ENCODE data around the gene PLEKHA4. TPM values are rescaled to one million over a fixed set of nuclear protein-coding genes. Genes with fewer than 3 reads are reported as not detected.
"Not testable (repeated sequence)": the region's sequence is repeated elsewhere in the genome, so short reads cannot be mapped to it uniquely, and the experiment has no call there.

Gene PLEKHA4
- total RNA-seq, 2 donors from 2014 or later = 6.5 to 21.1 TPM

DNA sequence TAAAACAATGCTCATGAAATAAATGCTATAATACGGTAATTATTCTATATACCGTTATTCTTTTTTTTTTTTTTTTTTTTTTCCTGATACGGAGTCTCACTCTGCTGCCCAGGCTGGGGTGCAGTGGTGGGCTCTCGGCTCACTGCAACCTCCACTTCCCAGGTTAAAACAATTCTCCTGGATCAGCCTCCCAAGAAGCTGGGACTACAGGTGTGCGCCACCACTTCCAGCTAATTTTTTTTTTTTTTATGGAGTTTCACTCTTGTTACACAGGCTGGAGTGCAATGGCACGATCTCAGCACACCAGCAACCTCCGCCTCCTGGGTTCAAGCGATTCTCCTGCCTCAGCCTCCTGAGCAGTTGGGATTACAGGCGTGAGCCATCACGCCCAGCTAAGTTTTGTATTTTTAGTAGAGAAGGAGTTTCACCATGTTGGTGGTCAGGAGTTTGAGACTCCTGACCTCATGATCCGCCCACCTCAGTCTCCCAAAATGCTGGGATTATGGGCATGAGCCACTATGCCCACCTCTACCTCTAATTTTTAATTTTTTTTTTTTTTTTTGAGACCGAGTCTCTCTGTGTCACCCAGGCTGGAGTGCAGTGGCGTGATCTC is 10.7 kb upstream of the PLEKHA4 start:
- TF ChIP-seq POLR2A (IDR thresholded peaks at IDR 0.05) = no peak
- TF ChIP-seq, protein P1, sequence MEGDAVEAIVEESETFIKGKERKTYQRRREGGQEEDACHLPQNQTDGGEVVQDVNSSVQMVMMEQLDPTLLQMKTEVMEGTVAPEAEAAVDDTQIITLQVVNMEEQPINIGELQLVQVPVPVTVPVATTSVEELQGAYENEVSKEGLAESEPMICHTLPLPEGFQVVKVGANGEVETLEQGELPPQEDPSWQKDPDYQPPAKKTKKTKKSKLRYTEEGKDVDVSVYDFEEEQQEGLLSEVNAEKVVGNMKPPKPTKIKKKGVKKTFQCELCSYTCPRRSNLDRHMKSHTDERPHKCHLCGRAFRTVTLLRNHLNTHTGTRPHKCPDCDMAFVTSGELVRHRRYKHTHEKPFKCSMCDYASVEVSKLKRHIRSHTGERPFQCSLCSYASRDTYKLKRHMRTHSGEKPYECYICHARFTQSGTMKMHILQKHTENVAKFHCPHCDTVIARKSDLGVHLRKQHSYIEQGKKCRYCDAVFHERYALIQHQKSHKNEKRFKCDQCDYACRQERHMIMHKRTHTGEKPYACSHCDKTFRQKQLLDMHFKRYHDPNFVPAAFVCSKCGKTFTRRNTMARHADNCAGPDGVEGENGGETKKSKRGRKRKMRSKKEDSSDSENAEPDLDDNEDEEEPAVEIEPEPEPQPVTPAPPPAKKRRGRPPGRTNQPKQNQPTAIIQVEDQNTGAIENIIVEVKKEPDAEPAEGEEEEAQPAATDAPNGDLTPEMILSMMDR (IDR thresholded peaks at IDR 0.05) = no peak
- 87 to 91% methylated on average over 13 of the region's 13 CpGs for WGBS, 2 donors
- H3K36me3 ChIP-seq (replicated peaks in 1 of 2; ENCODE audit: insufficient read depth in 1 of 2, low read depth in 2 of 2) = peaks cover 0 to 4% of the 10 kb centered on the region in 2 donors
- intact Hi-C loops (cut with DNase I) = no loop called here
- H3K4me3 ChIP-seq = no peak overlapping the region
- H3K9me3 ChIP-seq = no peaks in the 10 kb centered on the region
- no peak for DNase-seq
- ATAC-seq = no peak
- H3K27me3 ChIP-seq = no peaks in the 10 kb centered on the region
- peaks cover 25% of the 10 kb centered on the region for H3K4me1 ChIP-seq
- H3K27ac ChIP-seq = no peak overlapping the region

DNA sequence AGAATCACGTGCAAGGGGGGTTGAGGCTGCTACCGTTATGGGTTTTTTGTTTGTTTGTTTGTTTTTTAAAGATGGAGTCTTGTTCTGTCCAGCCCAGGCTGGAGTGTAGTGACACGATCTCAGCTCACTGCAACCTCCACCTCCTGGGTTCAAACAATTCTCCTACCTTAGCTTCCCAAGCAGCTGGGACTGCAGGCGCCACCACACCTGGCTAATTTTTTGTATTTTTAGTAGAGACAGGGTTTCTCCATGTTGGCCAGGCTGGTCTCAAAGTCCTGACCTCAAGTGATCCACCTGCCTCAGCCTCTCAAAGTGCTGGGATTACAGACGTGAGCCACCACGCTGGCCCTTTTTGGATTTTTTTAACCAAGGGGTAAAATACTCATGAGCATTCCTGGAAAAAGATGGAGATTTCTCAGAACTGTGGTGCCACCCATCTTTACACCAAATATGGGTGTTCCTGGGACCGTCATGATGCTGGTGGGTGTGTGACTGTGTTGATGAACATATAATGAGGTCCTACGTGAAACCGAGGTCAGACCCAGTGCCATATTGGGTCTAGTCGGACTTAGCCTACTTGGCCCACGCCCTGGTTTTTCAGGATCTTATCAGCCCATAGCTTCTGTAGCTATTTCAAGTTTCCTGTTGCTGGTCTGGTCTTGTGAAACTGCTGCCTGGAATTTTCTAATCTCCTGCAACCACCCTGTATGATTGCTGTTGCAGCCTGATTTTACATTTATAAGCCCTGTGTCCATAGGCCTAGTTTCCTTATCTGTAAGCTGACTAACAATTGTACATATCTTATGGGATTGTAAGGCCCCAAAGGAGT is 10.0 kb upstream of the PLEKHA4 start:
- peaks cover 0 to 4% of the 10 kb centered on the region in 2 donors for H3K36me3 ChIP-seq (replicated peaks in 1 of 2; ENCODE audit: insufficient read depth in 1 of 2, low read depth in 2 of 2)
- TF ChIP-seq POLR2A (IDR thresholded peaks at IDR 0.05) = peak in 1 of 3 donors; percentile 12
- TF ChIP-seq, protein P1 (IDR thresholded peaks at IDR 0.05) = no peak
- DNase-seq (no peak), ATAC-seq (no peak)
- no peaks in the 10 kb centered on the region for H3K9me3 ChIP-seq
- H3K4me3 ChIP-seq = no peak overlapping the region
- intact Hi-C loops (cut with DNase I) = no loop called here
- peak overlapping the region in 1 of 4 donors; percentile 9 for H3K27ac ChIP-seq
- H3K4me1 ChIP-seq = peaks cover 32% of the 10 kb centered on the region
- 76 to 79% methylated on average over 10 to 11 of the region's 11 CpGs for WGBS, 2 donors
- no peaks in the 10 kb centered on the region for H3K27me3 ChIP-seq

DNA sequence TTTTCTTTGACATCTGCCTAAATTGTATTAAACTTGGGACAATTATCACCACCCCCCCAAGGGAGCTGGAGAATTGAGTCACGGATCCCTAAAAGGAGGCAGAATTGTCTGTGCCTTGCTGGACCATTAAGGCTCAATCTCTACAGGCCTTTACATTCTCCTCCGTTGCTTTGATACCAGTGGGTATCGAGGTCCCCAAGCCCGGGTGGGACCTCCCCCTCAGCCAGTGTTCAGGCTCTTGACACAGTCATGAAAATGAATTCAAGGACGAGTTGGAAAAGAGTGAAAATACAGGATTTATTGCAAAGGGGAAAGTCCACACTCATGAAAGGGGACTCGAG is 9.4 kb upstream of the PLEKHA4 start:
- peaks cover 36% of the 10 kb centered on the region for H3K4me1 ChIP-seq
- no peaks in the 10 kb centered on the region for H3K27me3 ChIP-seq
- H3K9me3 ChIP-seq = no peaks in the 10 kb centered on the region
- TF ChIP-seq POLR2A (IDR thresholded peaks at IDR 0.05) = no peak
- intact Hi-C loops (cut with DNase I) = no loop called here
- H3K36me3 ChIP-seq (replicated peaks in 1 of 2; ENCODE audit: insufficient read depth in 1 of 2, low read depth in 2 of 2) = peaks cover 0 to 4% of the 10 kb centered on the region in 2 donors
- no peak overlapping the region for H3K27ac ChIP-seq
- no peak for ATAC-seq
- H3K4me3 ChIP-seq = no peak overlapping the region
- 78 to 86% methylated on average over 6 of the region's 6 CpGs for WGBS, 2 donors
- no peak for DNase-seq

DNA sequence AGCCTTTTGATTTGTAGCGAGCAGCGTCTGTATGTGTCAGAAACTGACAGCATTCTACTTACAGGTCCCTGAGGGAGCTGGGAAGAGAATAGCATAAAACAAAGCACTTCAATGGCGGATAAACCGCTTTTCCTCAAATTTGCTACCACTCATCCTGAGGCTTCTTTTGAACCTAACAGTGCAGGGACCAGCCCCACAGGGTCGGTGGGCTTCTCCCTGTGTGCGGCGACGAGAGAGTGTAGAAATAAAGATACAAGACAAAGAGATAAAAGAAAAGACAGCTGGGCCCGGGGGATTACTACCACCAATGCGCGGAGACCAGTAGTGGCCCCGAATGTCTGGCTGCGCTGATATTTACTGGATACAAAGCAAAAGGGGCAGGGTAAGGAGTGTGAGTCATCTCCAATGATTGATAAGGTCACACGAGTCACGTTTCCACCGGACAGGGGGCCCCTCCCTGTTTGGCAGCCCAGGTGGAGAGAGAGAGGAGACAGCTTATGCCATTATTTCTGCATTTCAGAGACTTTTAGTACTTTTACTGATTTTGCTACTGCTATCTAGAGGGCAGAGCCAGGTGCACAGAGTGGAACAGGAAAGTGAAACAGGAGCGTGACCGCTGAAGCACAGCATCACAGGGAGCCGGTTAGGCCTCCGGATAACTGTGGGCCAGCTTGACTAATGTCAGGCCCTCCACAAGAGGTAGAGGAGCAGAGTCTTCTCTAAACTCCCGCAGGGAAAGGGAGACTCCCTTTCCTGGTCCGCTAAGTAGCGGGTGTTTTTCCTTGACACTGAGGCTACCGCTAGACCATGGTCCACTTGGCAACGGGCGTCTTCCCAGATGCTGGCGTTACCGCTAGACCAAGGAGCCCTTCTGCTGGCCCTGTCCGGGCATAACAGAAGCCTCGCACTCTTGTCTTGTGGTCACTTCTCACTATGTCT is 7.9 kb upstream of the PLEKHA4 start:
- peak in 3 of 4 donors; percentile 49 to 60 (median 50) for DNase-seq
- peak in 1 of 3 donors; percentile 18 for TF ChIP-seq POLR2A (IDR thresholded peaks at IDR 0.05)
- Histone ChIP-seq H3K4me1 (peaks cover 36% of the 10 kb centered on the region), H3K27ac (peak overlapping the region in 2 of 4 donors; percentile 57 to 96)
- H3K4me3 ChIP-seq; H3K27me3 ChIP-seq; intact Hi-C loops (cut with DNase I); H3K9me3 ChIP-seq; ATAC-seq; H3K36me3 ChIP-seq (replicated peaks in 1 of 2; ENCODE audit: insufficient read depth in 1 of 2, low read depth in 2 of 2): not testable (repeated sequence)
- WGBS, 2 donors = 73 to 76% methylated on average over 24 to 30 of the region's 30 CpGs

DNA sequence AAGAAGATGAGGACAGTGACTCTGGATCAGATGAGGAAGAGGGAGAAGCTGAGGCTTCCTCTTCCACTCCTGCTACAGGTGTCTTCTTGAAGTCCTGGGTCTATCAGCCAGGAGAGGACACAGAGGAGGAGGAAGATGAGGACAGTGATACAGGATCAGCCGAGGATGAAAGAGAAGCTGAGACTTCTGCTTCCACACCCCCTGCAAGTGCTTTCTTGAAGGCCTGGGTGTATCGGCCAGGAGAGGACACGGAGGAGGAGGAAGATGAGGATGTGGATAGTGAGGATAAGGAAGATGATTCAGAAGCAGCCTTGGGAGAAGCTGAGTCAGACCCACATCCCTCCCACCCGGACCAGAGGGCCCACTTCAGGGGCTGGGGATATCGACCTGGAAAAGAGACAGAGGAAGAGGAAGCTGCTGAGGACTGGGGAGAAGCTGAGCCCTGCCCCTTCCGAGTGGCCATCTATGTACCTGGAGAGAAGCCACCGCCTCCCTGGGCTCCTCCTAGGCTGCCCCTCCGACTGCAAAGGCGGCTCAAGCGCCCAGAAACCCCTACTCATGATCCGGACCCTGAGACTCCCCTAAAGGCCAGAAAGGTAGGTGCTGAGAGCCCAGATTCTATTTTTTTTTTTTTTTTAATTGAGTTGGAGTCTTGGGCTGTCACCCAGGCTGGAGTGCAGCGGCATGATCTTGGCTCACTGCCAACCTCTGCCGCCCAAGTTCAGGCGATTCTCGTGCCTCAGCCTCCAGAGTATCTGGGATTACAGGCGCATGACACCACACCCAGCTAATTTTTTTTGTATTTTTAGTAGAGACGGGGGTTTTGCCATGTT is 6.1 kb upstream of the PLEKHA4 start:
- H3K36me3 ChIP-seq (replicated peaks in 1 of 2; ENCODE audit: insufficient read depth in 1 of 2, low read depth in 2 of 2) = peaks cover 0 to 4% of the 10 kb centered on the region in 2 donors
- DNase-seq (peak in 3 of 4 donors; percentile 37 to 43 (median 38)), ATAC-seq (no peak)

More for the DNA sequence above, 6.1 kb upstream of the PLEKHA4 start:
- TF ChIP-seq, protein P1 (IDR thresholded peaks at IDR 0.05) = no peak
- no peak for TF ChIP-seq POLR2A (IDR thresholded peaks at IDR 0.05)
- Histone ChIP-seq H3K4me3 (peak overlapping the region in 1 of 2 donors; percentile 25), H3K4me1 (peaks cover 36% of the 10 kb centered on the region), H3K27ac (peak overlapping the region in 3 of 4 donors; percentile 94 to 96 (median 96)), H3K9me3 (no peaks in the 10 kb centered on the region), H3K27me3 (no peaks in the 10 kb centered on the region)
- 45 to 53% methylated on average over 16 to 17 of the region's 17 CpGs for WGBS, 2 donors
- intact Hi-C loops (cut with DNase I) = no loop called here
